GM12878 (cell line): ENCODE measurements around the gene IFT27.

Source experiments
- CREB1 ChIP-seq: IDR thresholded peaks from 2 replicates; pipeline ENCODE4 v1.6.1; 2012; ENCODE audit warnings: low read depth, mild to moderate bottlenecking, inconsistent platforms
- KAT2A ChIP-seq: conservative IDR thresholded peaks from 2 replicates; pipeline ENCODE4 v1.6.1; 2011; ENCODE audit warnings: low read depth, low read length; ENCODE audit not compliant: control insufficient read depth
- POLR2A ChIP-seq: IDR thresholded peaks from 2 replicates; pipeline ENCODE4 v1.6.1; 2011; ENCODE audit warnings: low read depth, mild to moderate bottlenecking, low read length
- YY1 ChIP-seq: IDR thresholded peaks from 2 replicates; pipeline ENCODE4 v1.6.1; 2011; ENCODE audit warnings: low read depth, mild to moderate bottlenecking, low read length
- TF ChIP-seq, protein P1 (sequence below): fragments of 450-650 bp; IDR thresholded peaks from 2 replicates; pipeline ENCODE4 v1.6.1; 2017; ENCODE audit warnings: antibody characterized with exemption, mild to moderate bottlenecking, moderate library complexity
- TF ChIP-seq, protein P2 (sequence below), 3 experiments: IDR thresholded peaks in 2 of 3; conservative IDR thresholded peaks in 1 of 3; 2 replicates each; pipeline ENCODE4 v1.5.1; 2011; ENCODE audit warnings: low read depth in 3 of 3, low read length in 3 of 3, mild to moderate bottlenecking in 3 of 3, control low read depth in 2 of 3, moderate library complexity in 2 of 3, inconsistent platforms in 1 of 3, mixed read lengths in 1 of 3; ENCODE audit not compliant: control insufficient read depth in 2 of 3, insufficient read depth in 1 of 3; ENCODE audit errors: extremely low read depth in 1 of 3
- TF ChIP-seq, protein P3 (sequence below): fragments of 450-650 bp; formaldehyde crosslinking; IDR thresholded peaks from 2 replicates; pipeline ENCODE4 v1.4.0; 2022; ENCODE audit warnings: mild to moderate bottlenecking, moderate library complexity

DNA sequence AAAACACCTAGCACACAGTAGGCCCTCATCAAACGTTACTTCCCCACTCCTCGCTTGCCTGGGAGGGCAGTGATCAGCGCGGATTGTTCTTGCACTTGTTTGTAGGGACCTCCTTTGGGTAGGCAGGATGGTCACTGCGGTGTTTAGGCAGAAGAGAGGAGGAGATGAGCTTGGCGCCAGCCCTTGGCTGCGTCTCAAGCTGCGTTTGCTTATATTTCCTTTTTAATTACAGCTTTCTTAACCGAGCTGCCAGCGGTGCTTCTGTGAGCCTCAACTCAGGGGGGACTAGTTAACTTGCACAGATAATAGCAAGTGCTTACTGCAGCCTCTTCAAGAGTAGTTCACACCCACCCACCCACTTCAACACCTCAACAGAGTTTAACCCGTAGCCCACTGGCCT is 15.1 kb downstream of the IFT27 start:
- TF ChIP-seq KAT2A = no peak
- no peak for TF ChIP-seq POLR2A
- TF ChIP-seq, protein P1, sequence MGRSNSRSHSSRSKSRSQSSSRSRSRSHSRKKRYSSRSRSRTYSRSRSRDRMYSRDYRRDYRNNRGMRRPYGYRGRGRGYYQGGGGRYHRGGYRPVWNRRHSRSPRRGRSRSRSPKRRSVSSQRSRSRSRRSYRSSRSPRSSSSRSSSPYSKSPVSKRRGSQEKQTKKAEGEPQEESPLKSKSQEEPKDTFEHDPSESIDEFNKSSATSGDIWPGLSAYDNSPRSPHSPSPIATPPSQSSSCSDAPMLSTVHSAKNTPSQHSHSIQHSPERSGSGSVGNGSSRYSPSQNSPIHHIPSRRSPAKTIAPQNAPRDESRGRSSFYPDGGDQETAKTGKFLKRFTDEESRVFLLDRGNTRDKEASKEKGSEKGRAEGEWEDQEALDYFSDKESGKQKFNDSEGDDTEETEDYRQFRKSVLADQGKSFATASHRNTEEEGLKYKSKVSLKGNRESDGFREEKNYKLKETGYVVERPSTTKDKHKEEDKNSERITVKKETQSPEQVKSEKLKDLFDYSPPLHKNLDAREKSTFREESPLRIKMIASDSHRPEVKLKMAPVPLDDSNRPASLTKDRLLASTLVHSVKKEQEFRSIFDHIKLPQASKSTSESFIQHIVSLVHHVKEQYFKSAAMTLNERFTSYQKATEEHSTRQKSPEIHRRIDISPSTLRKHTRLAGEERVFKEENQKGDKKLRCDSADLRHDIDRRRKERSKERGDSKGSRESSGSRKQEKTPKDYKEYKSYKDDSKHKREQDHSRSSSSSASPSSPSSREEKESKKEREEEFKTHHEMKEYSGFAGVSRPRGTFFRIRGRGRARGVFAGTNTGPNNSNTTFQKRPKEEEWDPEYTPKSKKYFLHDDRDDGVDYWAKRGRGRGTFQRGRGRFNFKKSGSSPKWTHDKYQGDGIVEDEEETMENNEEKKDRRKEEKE = no peak
- no peak for TF ChIP-seq YY1
- no peak for TF ChIP-seq CREB1
- TF ChIP-seq, protein P2, sequence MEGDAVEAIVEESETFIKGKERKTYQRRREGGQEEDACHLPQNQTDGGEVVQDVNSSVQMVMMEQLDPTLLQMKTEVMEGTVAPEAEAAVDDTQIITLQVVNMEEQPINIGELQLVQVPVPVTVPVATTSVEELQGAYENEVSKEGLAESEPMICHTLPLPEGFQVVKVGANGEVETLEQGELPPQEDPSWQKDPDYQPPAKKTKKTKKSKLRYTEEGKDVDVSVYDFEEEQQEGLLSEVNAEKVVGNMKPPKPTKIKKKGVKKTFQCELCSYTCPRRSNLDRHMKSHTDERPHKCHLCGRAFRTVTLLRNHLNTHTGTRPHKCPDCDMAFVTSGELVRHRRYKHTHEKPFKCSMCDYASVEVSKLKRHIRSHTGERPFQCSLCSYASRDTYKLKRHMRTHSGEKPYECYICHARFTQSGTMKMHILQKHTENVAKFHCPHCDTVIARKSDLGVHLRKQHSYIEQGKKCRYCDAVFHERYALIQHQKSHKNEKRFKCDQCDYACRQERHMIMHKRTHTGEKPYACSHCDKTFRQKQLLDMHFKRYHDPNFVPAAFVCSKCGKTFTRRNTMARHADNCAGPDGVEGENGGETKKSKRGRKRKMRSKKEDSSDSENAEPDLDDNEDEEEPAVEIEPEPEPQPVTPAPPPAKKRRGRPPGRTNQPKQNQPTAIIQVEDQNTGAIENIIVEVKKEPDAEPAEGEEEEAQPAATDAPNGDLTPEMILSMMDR (IDR thresholded peaks at IDR 0.05 in 2 of 3, conservative IDR thresholded peaks at IDR 0.05 in 1 of 3; ENCODE audit: control insufficient read depth in 2 of 3, extremely low read depth in 1 of 3, insufficient read depth in 1 of 3, low read depth in 3 of 3, low read length in 3 of 3) = no peak
- TF ChIP-seq, protein P3, sequence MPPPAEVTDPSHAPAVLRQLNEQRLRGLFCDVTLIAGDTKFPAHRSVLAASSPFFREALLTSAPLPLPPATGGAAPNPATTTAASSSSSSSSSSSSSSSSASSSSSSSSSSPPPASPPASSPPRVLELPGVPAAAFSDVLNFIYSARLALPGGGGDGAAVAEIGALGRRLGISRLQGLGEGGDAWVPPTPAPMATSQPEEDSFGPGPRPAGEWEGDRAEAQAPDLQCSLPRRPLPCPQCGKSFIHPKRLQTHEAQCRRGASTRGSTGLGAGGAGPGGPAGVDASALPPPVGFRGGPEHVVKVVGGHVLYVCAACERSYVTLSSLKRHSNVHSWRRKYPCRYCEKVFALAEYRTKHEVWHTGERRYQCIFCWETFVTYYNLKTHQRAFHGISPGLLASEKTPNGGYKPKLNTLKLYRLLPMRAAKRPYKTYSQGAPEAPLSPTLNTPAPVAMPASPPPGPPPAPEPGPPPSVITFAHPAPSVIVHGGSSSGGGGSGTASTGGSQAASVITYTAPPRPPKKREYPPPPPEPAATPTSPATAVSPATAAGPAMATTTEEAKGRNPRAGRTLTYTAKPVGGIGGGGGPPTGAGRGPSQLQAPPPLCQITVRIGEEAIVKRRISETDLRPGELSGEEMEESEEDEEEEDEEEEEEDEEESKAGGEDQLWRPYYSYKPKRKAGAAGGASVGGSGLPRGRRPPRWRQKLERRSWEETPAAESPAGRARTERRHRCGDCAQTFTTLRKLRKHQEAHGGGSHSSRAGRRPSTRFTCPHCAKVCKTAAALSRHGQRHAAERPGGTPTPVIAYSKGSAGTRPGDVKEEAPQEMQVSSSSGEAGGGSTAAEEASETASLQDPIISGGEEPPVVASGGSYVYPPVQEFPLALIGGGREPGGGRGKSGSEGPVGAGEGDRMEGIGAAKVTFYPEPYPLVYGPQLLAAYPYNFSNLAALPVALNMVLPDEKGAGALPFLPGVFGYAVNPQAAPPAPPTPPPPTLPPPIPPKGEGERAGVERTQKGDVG (CRISPR knock-in tag) = no peak
